Measurements from ENCODE around the gene ADCY2.

ADCY2 gene

GRCh38 chr5:7662289-7662688 lies 266.4 kb downstream of the ADCY2 start:
- in situ Hi-C loops (cut with HindIII; ENCODE audit: low sequenced_read_pairs), result no loop called here
- no peak for TF ChIP-seq CTCF (IDR thresholded peaks at IDR 0.05; ENCODE audit: low read depth, low read length)
- no peak overlapping the region for H3K4me3 ChIP-seq (ENCODE audit: low read depth, low read length)
- no peak for DNase-seq (ENCODE audit: low read depth, low spot score)

DNA sequence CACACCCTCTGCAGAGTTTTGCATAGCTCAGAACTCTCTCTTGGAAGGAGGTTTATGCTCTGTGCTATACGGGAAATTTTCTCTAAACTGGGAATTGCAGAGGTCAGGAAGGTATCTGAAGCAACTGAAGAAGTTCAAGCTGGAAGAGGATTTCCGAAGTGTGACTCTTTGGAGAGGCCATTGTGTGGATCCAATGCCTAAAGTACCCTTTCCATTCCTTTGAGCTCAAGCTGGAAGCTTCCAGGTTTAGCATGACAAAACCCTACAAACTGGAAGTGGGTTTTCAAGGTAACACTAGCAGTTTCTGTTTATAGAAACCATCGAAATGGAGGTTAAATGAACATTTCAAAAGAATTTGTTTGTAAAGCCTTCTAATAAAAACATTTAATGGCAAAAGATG lies 267.9 kb downstream of the ADCY2 start:
- no peak overlapping the region for H3K4me3 ChIP-seq (ENCODE audit: low read depth, low read length)
- TF ChIP-seq CTCF (IDR thresholded peaks at IDR 0.05; ENCODE audit: low read depth, low read length), result no peak
- no peak for DNase-seq (ENCODE audit: low read depth, low spot score)
- in situ Hi-C loops (cut with HindIII; ENCODE audit: low sequenced_read_pairs), result no loop called here

DNA sequence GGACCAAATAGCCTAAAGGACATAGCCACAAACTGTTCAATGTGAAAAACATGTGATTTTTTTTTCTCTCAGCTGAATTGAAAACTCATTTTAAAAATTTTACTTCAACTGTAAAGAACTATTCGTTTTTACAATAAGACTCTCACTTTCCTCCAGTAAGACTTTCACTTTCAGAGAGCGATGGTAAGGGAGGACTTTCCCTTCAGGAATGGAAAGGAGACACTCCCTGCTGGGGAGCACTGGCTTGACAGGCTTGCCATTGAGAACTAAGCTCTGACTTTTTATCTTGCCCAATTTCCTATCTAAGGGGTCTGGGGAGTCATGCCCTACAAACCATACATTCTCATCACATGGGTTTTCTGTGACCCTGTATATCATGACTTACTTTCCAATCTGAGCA lies 268.3 kb downstream of the ADCY2 start:
- no peak overlapping the region for H3K4me3 ChIP-seq (ENCODE audit: low read depth, low read length)
- DNase-seq (ENCODE audit: low read depth, low spot score), result no peak
- TF ChIP-seq CTCF (IDR thresholded peaks at IDR 0.05; ENCODE audit: low read depth, low read length), result no peak
- in situ Hi-C loops (cut with HindIII; ENCODE audit: low sequenced_read_pairs), result no loop called here

- DNase-seq (ENCODE audit: low read depth, low spot score), result peak; percentile 8
- in situ Hi-C loops (cut with HindIII; ENCODE audit: low sequenced_read_pairs), result no loop called here
- TF ChIP-seq CTCF (IDR thresholded peaks at IDR 0.05; ENCODE audit: low read depth, low read length), result no peak
- H3K4me3 ChIP-seq (ENCODE audit: low read depth, low read length), result no peak overlapping the region
Observed at GRCh38 chr5:7667216-7667767, 271.4 kb downstream of the ADCY2 start.

- TF ChIP-seq CTCF (IDR thresholded peaks at IDR 0.05; ENCODE audit: low read depth, low read length), result no peak
- H3K4me3 ChIP-seq (ENCODE audit: low read depth, low read length), result no peak overlapping the region
- DNase-seq (ENCODE audit: low read depth, low spot score), result no peak
- in situ Hi-C loops (cut with HindIII; ENCODE audit: low sequenced_read_pairs), result no loop called here
Observed at GRCh38 chr5:7668161-7668560, 272.2 kb downstream of the ADCY2 start.

GRCh38 chr5:7668627-7669026 lies 272.7 kb downstream of the ADCY2 start:
- no peak overlapping the region for H3K4me3 ChIP-seq (ENCODE audit: low read depth, low read length)
- in situ Hi-C loops (cut with HindIII; ENCODE audit: low sequenced_read_pairs), result no loop called here
- no peak for DNase-seq (ENCODE audit: low read depth, low spot score)
- TF ChIP-seq CTCF (IDR thresholded peaks at IDR 0.05; ENCODE audit: low read depth, low read length), result no peak
